D721Med (cell line): ENCODE data around the gene YAE1.

ENCODE experiments used
- DNase-seq: peaks from one replicate; pipeline ENCODE4 v3.0.0; 2011; ENCODE audit warnings: low spot score; ENCODE audit not compliant: insufficient read length
- FAIRE-seq: peaks from 2 replicates; lab custom pipeline; 2011; peaks lifted over from hg19 to GRCh38; lab: Jason Lieb, UNC
- CTCF ChIP-seq: IDR thresholded peaks from 2 replicates; pipeline ENCODE4 v1.5.1; 2012; ENCODE audit warnings: mild to moderate bottlenecking, control low read depth; ENCODE audit not compliant: insufficient read depth; ENCODE audit errors: missing control alignments

YAE1 gene

GRCh38 chr7:39614299-39614698 lies 48.1 kb downstream of the YAE1 start:
- FAIRE-seq (no peak), DNase-seq (no peak)
- TF ChIP-seq CTCF = no peak

- FAIRE-seq (no peak), DNase-seq (no peak)
- no peak for TF ChIP-seq CTCF
Measured at GRCh38 chr7:39615350-39615975, 49.3 kb downstream of the YAE1 start.

DNA sequence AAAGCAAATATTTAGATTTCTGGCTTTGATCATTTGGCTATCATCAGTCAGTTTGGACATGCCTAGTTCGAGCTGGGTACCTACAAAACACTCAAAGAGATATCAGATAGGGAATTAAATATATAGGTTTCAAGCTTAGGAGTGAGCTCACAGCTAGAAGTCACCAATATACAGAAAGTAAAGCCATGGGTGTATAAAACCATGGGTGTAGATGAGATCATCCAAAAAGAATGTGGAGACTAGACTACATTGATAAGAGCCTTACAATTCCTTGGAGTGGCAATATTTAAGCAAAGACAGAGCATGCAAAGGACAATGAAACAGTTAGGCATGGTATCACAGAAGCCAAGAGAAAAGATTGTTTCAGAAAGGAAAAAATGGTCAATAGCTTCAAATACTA lies 49.9 kb downstream of the YAE1 start:
- no peak for DNase-seq
- no peak for FAIRE-seq

GRCh38 chr7:39617005-39617404 lies 50.8 kb downstream of the YAE1 start:
- FAIRE-seq (no peak), DNase-seq (no peak)
- TF ChIP-seq CTCF = no peak

More for the DNA sequence above, 49.9 kb downstream of the YAE1 start:
- no peak for TF ChIP-seq CTCF

GRCh38 chr7:39618868-39619267 lies 52.7 kb downstream of the YAE1 start:
- DNase-seq (no peak), FAIRE-seq (no peak)
- no peak for TF ChIP-seq CTCF

DNA sequence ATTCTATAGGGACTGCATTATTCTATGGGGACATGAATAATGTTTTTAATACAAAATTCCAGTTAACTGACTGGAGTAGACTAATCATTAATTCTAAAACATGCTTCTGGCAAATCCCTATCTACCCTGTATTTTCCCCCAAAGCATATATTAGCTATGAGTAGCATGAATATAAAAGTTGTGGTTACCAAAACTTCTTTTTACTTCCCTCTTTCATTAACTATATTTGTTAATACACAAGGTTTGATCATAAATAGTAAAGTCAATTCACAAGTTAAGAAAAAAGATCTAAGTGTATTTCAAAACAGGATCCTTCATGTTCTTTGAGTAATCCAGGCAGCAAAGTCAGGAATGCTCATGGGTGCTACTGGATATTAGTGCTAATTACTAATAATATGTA lies 54.3 kb downstream of the YAE1 start:
- no peak for DNase-seq
- TF ChIP-seq CTCF = no peak
- no peak for FAIRE-seq

DNA sequence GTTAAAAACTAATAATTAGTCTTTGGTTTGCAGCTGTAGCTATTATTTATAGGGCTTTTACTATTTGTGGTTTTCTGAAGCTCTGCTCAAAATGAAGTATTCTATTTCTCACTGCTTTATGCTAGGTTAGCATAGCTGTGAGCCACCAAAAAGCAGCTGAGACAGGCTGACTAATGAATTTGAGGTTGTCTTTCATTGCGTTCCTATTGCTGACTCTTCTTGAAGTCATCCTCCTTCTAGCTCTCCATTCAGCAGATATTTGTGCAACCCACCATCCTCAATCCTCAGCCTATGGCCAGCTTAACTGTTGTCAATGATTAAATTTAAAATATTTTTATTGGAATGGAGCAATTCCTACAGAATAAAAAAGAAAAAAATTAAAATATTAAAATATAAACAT lies 55.1 kb downstream of the YAE1 start:
- FAIRE-seq (no peak), DNase-seq (no peak)
- no peak for TF ChIP-seq CTCF
